ENCODE data around the gene MKX.

The MKX gene

GRCh38 chr10:27646604-27647175, 98.9 kb downstream of the MKX start:
- no peak for DNase-seq (ENCODE audit: low read depth)

- no peak for DNase-seq (ENCODE audit: low read depth)
Measured at GRCh38 chr10:27646194-27646593, 99.4 kb downstream of the MKX start.

- DNase-seq (ENCODE audit: low read depth) = no peak
Measured at GRCh38 chr10:27644307-27644939, 101.2 kb downstream of the MKX start.

GRCh38 chr10:27643301-27643700, 102.3 kb downstream of the MKX start:
- DNase-seq (ENCODE audit: low read depth) = no peak

- DNase-seq (ENCODE audit: low read depth) = no peak
Measured at GRCh38 chr10:27642023-27642589, 103.5 kb downstream of the MKX start.

GRCh38 chr10:27638071-27638750, 107.4 kb downstream of the MKX start:
- no peak for DNase-seq (ENCODE audit: low read depth)

- no peak for DNase-seq (ENCODE audit: low read depth)
Measured at GRCh38 chr10:27637601-27638000, 108.0 kb downstream of the MKX start.

- DNase-seq (ENCODE audit: low read depth) = no peak
Measured at GRCh38 chr10:27636816-27637215, 108.8 kb downstream of the MKX start.

- no peak for DNase-seq (ENCODE audit: low read depth)
Measured at GRCh38 chr10:27635699-27636270, 109.8 kb downstream of the MKX start.

GRCh38 chr10:27635290-27635689, 110.3 kb downstream of the MKX start:
- no peak for DNase-seq (ENCODE audit: low read depth)

- no peak for DNase-seq (ENCODE audit: low read depth)
Measured at GRCh38 chr10:27628621-27629020, 117.0 kb downstream of the MKX start.

GRCh38 chr10:27626890-27627289, 118.7 kb downstream of the MKX start:
- no peak for DNase-seq (ENCODE audit: low read depth)

GRCh38 chr10:27625452-27626211, 120.0 kb downstream of the MKX start:
- no peak for DNase-seq (ENCODE audit: low read depth)

GRCh38 chr10:27624941-27625340, 120.7 kb downstream of the MKX start:
- no peak for DNase-seq (ENCODE audit: low read depth)
